NK-92 (cell line): Measurements from ENCODE around the gene PCA3.

Experiments
- DNase-seq: peaks from one replicate; lab custom pipeline; 2025; ENCODE audit not compliant: unreplicated experiment; lab: John Stamatoyannopoulos, UW

PCA3 gene

DNA sequence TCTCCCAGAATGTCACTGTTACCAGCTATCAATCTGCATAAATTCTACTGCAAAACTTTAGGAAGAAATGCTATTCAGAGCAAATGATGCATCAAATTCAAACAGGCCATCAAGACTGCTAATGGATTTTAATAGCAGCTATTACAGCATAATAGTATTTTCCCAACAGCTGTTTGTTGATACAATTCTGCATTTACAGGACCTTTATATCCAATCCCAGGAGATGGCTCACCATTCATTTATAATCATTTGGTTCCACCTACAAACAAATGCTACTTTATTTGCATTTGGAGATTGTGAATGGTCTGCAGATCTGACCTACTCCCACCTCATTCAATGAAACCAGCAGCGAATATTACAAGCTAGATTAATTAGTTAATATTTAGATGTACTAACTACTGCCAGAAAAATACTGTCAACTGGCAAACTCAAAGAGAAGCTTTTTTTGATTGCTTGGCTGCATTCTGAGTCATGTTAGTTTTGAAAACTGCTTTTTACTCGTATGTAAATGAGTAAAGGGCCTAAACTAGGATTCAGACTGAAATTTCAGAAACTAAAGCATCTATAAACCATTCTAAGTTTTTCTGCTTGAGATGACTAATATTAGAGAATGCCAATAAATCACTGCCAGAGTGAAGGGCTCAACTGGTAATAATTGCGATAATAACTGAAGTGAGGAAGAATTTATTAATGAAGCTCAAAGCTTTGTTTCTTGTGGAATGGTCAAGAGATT lies 7.1 kb upstream of the PCA3 start:
- no peak for DNase-seq

DNA sequence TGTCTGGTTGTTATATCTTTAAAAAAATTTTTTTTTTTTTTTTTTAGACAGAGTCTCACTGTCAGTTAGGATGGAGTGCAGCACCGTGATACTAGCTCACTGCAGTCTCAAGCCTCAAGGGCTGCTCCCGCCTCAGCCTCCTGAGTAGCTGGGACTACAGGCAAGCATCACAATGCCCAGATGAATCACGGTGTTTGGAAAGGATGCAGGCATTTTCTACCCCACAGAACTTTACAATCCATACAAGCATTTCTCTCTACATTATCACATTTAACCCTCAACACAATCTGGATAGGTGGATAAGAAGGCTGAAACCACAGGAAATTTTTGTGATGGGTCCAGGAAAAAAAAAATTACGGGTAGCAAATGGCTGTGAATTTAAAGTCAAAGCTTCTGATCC lies 5.8 kb upstream of the PCA3 start:
- DNase-seq: no peak

DNA sequence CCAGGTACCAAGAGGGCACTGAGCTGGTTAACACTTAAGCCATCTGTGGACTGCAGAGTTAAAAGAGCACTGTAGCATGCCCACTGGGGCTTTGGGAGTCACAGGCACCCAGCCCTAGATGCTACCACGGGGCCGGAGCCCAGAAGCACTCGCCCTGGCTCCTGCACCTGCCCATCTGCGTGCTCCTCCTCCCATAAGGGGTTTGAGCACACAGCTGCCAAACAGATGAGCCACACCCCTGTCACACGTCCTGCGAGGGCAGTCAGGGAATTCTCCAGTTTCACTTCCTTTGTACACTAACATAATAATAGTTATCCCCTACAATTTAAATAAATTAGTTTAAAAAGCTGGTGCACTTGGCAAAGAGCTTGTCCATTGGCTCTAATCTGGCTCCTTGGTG lies 4.5 kb upstream of the PCA3 start:
- no peak for DNase-seq

DNA sequence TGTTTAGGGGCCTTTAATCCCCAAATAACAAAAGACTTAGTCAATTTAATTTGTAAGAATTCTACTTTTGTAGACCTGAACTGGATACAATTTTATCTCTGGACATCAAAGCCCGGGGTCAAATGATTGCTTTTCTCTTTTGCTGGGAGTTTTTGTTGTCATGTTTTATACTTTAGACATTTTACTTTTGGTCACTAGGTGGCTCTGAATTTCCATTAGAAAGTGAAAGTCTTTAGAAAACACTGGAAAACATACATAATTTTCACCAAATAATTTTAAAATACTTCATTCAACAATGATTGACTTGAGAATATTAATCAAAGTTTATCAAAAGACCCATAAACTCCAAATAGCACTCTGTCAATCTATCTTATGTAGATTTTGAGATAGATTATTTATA lies 2.8 kb upstream of the PCA3 start:
- no peak for DNase-seq

DNA sequence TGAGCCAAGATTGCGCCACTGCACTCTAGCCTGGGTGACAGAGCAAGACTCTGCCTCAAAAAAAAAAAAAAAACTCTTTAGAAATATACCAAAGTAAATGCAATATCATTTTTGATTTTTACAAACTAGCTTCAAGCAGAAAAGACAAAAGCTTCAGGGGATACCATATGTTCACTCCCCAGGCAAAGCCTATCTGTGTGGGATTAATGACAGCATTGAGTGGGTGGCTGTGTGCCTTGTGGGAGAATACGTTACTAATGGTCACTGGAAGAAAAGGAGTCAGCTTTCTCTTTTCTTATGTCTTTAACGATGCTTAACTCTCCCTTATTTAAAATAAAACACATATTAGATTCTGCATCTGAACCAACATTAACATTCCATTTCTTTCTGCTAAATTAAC lies 1.9 kb downstream of the PCA3 start:
- no peak for DNase-seq

DNA sequence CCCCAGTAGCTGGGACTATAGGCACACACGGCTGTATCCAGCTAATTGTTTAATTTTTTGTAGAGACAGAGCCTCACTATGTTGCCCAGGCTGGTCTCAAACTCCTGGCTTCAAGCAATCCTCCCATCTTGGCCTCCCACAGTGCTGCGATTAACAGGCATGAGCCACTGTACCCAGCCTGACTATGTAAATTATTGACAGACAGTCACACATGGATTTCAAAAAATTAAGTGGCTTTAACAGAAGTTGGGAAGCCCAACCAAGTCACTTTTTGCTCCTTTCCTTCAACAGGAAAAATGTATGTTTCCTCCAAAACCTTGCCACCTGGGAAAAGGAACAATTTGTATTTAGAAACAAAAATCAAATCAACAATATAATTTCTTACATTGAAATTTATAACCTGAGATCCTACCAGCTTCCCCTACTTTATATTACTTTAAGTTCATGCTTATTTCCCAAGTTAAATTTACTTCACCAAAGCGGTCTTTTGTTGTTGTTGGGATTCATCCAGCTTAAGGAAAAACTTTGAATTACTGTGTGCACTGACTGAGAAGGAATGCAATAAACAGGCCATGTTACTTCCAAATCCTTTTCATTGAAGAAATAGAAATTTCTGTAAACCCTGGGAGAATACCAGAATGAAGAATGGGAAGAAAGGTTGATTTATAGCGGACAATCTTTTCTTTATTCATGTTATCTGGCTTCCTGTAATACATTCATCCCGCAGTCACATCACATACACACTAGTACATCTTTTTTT lies 8.6 kb downstream of the PCA3 start:
- DNase-seq: no peak

DNA sequence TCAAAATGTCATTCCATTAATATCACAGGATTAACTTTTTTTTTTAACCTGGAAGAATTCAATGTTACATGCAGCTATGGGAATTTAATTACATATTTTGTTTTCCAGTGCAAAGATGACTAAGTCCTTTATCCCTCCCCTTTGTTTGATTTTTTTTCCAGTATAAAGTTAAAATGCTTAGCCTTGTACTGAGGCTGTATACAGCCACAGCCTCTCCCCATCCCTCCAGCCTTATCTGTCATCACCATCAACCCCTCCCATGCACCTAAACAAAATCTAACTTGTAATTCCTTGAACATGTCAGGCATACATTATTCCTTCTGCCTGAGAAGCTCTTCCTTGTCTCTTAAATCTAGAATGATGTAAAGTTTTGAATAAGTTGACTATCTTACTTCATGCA lies 20.6 kb downstream of the PCA3 start:
- no peak for DNase-seq

DNA sequence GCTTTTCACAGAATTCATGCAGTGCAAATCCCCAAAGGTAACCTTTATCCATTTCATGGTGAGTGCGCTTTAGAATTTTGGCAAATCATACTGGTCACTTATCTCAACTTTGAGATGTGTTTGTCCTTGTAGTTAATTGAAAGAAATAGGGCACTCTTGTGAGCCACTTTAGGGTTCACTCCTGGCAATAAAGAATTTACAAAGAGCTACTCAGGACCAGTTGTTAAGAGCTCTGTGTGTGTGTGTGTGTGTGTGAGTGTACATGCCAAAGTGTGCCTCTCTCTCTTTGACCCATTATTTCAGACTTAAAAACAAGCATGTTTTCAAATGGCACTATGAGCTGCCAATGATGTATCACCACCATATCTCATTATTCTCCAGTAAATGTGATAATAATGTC lies 21.3 kb downstream of the PCA3 start:
- no peak for DNase-seq

DNA sequence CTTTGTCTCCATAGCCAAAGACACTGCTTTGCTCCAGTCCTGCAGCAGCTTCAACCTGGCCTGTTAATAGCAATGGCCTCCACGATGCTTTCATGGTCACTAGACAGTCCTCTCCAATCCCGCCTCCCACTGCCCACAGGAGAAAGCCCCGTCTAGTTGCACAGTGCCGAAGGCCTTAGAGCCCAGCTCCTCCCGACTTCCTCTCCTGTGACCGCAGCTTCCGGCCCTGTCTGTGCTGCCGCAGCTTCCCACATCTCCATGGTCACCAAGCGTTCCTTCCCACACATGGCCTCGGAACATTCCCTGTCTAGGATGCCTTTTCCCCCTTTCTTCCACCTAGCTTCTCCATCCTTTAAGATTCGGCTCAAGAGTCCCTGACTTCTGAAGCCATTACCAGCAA lies 23.4 kb downstream of the PCA3 start:
- DNase-seq: no peak

DNA sequence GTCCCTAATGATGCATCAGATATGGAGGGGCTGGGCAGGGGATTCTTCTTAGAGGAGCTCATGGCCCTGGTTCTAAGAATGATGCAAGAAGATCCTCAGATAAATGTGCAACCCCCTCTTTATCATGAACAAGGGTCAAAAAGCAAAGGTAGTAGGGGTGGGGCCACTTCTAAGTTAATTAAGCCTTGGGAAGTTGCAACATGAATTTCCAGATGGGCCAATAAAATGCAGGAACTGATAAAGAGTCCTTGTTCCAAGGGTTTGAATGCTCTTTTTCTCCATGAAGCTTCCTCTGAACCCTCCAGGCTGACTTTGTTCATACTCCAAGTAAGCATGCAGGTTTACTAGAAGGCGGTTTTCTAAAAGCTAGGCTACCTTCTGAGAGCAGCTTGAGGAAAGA lies 25.6 kb downstream of the PCA3 start:
- DNase-seq: no peak

DNA sequence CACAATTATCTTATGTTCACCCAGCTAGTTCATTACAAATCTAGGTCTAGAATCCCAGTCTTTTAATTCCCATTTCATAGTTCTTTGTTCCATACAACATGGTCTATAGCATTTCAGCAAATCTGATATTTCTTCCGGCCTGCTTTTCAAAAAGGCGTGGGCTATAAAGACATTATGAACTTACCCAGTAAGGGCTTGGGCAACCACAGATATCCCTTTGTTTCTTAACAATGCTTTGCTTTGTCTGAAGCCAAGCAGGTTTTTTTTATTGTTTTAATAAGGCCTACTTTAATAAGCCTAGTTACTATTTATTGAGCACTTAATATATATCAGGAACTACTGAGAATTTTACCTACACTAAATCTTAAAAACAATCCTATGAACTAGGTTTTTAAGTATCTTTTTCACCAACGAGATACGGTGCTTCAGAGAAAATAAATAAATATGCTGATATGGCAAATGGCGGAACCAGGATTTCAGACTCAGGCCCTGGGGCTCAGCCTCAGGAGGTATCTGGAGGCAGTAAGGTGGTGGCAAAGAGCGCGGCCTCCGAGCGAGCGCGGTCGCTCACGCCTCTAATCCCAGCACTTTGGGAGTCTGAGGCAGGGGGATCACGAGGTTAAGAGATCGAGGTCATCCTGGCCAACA lies 29.7 kb downstream of the PCA3 start:
- DNase-seq: no peak

DNA sequence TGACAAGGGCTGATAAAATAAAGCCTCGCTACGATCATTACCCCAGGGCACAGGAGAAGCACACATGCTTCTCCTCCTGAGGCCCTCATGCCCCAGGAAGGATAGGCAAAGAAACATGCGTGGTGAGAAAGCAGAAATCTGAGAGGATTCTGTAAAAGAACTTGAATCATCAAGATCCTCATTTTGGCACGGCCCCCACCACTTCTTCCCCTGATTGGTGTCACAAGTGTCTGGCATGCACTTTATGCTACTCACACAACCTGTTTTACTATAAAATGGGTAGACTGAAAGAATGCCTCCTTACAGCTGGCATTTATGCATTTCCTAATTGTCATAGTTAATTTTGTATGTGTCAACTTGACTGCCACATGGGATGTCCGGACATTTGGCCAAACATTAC lies 32.1 kb downstream of the PCA3 start:
- DNase-seq: no peak

DNA sequence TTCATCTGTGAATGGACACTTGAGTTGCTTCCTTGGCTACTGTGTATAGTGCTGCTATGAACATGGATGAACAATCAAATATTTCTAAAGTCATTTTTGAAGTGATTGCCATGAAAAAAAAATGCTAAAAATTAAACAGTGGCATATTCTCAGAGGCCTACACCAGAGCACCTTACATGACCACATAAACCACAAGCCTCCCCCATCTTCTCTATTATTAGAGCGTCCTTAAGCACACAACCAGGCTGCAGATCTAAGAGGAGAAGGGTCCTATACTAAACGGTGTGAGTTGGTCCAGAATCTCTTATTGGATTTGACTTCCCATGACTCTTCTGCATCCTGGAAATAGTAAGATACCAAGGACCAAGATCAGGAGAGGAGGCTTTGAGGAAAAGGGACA lies 34.3 kb downstream of the PCA3 start:
- DNase-seq: no peak

DNA sequence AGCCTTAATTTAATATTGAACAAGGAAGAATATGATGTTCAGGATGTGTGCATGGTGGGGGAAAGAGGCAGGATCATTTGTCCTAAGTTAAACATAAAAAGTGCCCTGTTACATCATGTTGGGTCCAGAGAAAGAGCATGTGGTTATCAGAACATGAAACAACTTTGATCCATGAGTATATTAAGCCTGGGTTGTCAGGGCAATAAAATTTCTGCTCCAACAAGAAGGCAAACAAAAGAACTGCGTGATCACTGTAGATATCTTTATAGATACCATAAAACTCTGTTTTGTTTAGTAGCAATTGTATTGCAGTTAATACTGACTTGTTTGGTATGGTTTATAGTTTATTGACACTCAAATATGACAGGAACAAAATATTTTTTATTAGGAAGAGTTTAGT lies 35.2 kb downstream of the PCA3 start:
- DNase-seq: no peak

DNA sequence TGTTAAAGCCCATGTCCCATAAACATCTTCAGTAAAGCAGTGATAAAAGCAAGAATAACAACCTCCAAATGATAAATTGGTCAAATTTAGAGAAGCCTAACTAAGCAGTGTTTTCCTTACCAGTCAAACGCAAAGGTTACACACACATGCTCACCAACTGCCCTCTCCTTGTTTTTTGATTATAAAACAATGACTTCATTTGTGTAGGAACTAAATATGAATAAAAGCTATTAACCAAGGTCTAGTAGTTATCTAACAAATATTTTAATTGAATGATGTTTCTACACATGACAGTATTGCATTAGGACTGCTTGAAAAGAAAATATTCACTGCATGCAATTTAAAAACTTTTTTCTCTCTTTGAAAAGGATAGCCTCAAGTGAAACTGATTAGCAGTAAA lies 36.7 kb downstream of the PCA3 start:
- no peak for DNase-seq

DNA sequence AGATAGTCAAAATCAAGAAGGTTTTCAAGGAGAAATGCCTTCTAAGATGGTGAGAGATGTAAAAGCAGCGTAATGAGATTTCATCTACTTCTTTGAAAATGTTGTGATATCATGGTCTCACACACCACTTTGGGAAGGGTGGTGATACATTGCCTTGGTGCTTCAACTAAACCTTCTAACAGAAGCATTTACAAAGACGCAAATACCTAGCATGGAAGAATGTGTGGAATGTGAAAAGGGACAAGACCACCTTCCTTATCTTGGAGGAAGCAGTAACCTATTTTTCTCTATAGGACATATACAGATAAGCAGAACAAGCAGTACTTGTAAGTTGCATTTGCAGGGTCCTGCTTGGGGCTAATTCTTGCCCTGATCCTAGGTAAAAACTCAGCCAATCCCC lies 38.8 kb downstream of the PCA3 start:
- no peak for DNase-seq

DNA sequence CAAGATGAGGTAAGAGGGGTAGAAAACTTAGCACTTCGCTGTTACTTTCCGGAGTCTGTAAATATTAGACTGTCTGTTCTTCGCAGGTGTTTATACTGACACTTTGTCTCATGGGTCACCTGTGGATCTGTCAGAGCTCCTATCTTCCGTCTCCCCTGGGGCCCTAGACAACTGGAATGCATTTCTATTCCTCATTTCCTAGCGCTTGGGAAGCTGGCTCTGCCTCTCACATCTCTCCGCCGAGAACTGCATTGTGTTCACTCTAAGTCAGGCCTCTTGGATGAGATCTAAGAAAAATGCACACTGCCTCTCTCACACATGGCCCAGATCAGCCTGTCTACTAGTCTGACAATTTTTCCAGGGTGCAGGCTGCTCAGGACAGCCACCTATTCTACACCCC lies 39.5 kb downstream of the PCA3 start:
- no peak for DNase-seq

DNA sequence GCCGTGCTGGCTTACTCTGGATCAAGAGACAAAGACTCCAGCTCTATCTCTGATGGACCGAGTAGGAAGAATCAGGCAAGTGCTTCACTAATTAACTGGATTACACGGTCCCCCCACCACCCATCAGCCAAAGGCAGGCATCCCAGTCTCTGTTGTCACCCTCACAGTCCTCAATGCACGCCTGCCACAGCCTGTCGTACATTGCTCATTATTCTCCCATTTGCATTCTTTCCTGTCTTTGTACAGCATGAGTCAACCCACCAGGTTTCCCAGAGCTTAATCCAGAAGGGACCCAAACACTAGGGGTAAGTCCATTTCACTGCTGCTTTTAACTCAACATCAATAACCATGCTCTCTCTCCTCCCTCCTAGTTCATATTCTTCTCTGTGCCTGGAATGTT lies 44.4 kb downstream of the PCA3 start:
- no peak for DNase-seq

DNA sequence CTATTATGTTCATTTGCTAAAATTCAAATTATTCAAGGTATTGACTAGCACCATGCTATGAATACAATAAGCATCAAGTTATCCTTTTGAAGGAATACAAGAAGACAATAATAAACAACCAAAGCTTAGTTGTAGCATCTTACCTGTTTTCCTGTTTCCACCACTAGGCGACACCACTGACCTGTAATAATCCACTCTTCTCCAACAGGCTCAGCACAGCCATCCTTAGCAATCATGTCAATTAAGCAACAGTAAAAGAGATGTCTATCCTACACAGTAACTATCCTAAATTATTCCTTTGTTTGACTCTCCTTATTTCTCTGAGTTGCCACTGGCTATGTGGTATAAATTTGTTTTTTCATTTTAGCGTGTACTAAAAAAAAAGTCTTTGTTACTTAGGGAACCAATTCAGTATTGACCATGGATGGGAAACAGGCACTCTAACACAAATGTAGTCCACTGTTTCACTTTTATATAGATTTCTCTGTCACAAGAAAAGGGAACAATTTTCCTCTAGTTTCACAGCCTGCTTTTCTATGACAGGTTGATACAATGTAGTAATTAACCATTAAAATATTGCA lies 46.2 kb downstream of the PCA3 start:
- no peak for DNase-seq

DNA sequence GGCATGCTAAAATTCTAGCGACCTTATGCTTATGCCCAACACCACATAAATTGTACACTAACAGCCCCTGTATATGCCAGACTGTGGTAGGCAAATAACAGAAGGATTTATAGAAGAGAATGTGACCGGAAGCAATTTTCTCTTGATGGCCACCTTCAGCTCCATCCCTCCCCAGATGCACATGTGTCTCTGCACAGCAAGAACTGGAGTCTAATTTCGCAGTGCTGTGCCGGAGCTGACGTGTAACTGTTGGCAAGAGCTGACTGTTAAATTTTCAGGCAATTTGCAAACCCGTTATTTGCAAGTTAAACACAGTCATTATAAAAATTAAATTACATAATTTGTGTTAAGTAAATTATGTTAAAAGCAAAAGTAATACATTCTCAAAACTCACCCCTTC lies 48.4 kb downstream of the PCA3 start:
- no peak for DNase-seq

DNA sequence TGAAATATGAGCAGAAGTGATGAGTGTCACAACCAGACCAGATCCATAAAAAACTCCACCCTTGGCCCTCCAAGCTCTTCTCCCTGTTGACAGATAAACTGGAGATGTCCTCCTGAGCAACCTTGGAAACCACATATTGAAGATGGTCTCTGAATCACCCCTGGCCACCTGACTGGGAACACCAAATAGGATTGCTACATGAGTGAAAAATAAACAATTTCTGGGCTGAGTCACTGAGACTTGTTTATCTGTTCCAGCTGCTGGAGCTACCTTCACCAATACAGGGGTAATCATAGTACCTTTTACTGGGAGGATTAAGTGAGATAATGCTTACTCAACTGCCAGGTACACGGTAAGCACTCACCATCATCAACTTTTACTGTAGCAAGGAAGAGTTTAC lies 53.3 kb downstream of the PCA3 start:
- DNase-seq: no peak

DNA sequence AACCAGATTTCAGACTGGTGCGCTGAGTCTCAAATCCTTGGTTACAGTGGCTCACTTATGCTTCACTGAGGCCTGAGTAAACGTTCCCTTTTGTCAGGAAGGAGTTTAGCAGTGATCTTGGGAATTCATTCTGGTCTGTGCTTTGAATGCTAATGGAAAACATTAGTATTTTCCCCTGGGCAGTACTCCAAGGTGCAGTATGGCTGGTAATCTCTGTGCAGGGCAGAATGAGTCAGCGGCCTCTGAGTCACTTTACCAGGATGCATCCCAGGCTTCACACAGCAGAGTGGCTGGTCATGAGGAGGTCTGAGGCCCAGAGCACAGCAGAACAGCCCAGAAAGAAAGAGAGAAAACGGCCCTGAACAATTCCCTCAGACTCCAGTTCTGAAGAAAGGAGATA lies 54.0 kb downstream of the PCA3 start:
- DNase-seq: no peak
